Stimulated activated naive CD8-positive, alpha-beta T cell treated with anti-CD3 and anti-CD28 coated beads, Interleukin-15, Interleukin-2, amounts not matched to agents 100 ng/mL and 50 ng/mL, for 24 hours (primary cell): ENCODE measurements around the gene PRKCB.
"Not testable (repeated sequence)": the region's sequence is repeated elsewhere in the genome, so short reads cannot be mapped to it uniquely, and the experiment has no call there.

Experiments
- H3K27ac Mint-ChIP-seq: one replicate; pipeline ENCODE4 v1.8.0; 2021; ENCODE audit warnings: mild to moderate bottlenecking, mixed read lengths
- H3K27me3 Mint-ChIP-seq: one replicate; pipeline ENCODE4 v1.8.0; 2021; ENCODE audit warnings: mixed read lengths
- H3K36me3 Mint-ChIP-seq: one replicate; pipeline ENCODE4 v1.8.0; 2021; ENCODE audit warnings: low read depth, mixed read lengths
- H3K4me1 Mint-ChIP-seq: one replicate; pipeline ENCODE4 v1.8.0; 2021; ENCODE audit warnings: low read depth, mixed read lengths
- H3K4me3 Mint-ChIP-seq: one replicate; pipeline ENCODE4 v1.8.0; 2021; ENCODE audit warnings: mild to moderate bottlenecking, mixed read lengths
- H3K9me3 Mint-ChIP-seq: one replicate; pipeline ENCODE4 v1.8.0; 2021; ENCODE audit warnings: mixed read lengths

The PRKCB gene

GRCh38 chr16:24108090-24108489 lies 272.3 kb downstream of the PRKCB start:
- H3K27me3 Mint-ChIP-seq, H3K4me1 Mint-ChIP-seq, H3K27ac Mint-ChIP-seq, H3K4me3 Mint-ChIP-seq, H3K9me3 Mint-ChIP-seq: not testable (repeated sequence)
- peaks cover 40% of the 10 kb centered on the region for H3K36me3 Mint-ChIP-seq

DNA sequence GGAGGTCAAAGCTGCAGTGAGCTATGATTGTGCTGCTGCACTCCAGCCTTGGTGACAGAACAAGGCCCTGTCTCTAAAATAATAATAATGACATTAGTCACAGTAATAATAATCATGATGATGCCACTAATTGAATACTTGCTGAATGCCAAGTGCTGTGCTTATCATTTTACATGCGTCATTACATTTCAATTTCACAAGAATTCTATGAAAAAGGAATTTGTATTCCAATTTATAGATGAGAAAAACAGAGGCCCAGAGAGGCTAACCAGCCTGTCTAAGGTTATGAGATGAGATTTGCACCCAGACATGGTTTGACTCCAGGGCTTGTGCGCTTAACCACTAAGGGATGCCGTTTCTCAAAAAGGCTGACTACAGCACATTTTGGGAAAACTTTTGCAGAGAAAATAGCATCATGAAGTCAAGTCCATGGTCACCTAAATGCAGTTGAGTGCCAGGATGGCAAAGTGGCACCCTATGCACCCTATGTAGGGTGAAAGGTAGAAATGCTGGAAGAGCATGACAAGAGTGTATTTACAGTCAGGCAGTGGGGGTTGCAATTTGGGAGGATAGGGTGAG lies 276.0 kb downstream of the PRKCB start:
- no peak overlapping the region for H3K4me3 Mint-ChIP-seq
- no peaks in the 10 kb centered on the region for H3K4me1 Mint-ChIP-seq
- H3K36me3 Mint-ChIP-seq, result peaks cover 39% of the 10 kb centered on the region
- H3K9me3 Mint-ChIP-seq, result no peaks in the 10 kb centered on the region
- H3K27me3 Mint-ChIP-seq, result no peaks in the 10 kb centered on the region
- H3K27ac Mint-ChIP-seq, result no peak overlapping the region

GRCh38 chr16:24113115-24113745 lies 277.4 kb downstream of the PRKCB start:
- Mint-ChIP-seq H3K36me3 (peaks cover 30% of the 10 kb centered on the region), H3K4me1 (no peaks in the 10 kb centered on the region), H3K9me3 (no peaks in the 10 kb centered on the region), H3K4me3 (no peak overlapping the region), H3K27ac (no peak overlapping the region), H3K27me3 (no peaks in the 10 kb centered on the region)

- peaks cover 36% of the 10 kb centered on the region for H3K36me3 Mint-ChIP-seq
- no peak overlapping the region for H3K4me3 Mint-ChIP-seq
- no peak overlapping the region for H3K27ac Mint-ChIP-seq
Observed at GRCh38 chr16:24114876-24115275, 279.1 kb downstream of the PRKCB start.

GRCh38 chr16:24116046-24116776 lies 280.4 kb downstream of the PRKCB start:
- H3K4me3 Mint-ChIP-seq, result no peak overlapping the region
- peaks cover 40% of the 10 kb centered on the region for H3K36me3 Mint-ChIP-seq
- no peak overlapping the region for H3K27ac Mint-ChIP-seq
- H3K9me3 Mint-ChIP-seq, result no peaks in the 10 kb centered on the region
- H3K27me3 Mint-ChIP-seq, result no peaks in the 10 kb centered on the region
- H3K4me1 Mint-ChIP-seq, result no peaks in the 10 kb centered on the region

More at GRCh38 chr16:24114876-24115275, 279.1 kb downstream of the PRKCB start:
- H3K27me3 Mint-ChIP-seq, result no peaks in the 10 kb centered on the region
- no peaks in the 10 kb centered on the region for H3K4me1 Mint-ChIP-seq
- H3K9me3 Mint-ChIP-seq, result no peaks in the 10 kb centered on the region

- Mint-ChIP-seq H3K27me3 (no peaks in the 10 kb centered on the region), H3K4me3 (no peak overlapping the region), H3K36me3 (peaks cover 45% of the 10 kb centered on the region), H3K27ac (no peak overlapping the region), H3K9me3 (no peaks in the 10 kb centered on the region), H3K4me1 (no peaks in the 10 kb centered on the region)
Observed at GRCh38 chr16:24116989-24117388, 281.2 kb downstream of the PRKCB start.

GRCh38 chr16:24117680-24118079 lies 281.9 kb downstream of the PRKCB start:
- Mint-ChIP-seq H3K9me3 (no peaks in the 10 kb centered on the region), H3K27ac (no peak overlapping the region), H3K36me3 (peaks cover 46% of the 10 kb centered on the region), H3K27me3 (no peaks in the 10 kb centered on the region), H3K4me3 (no peak overlapping the region), H3K4me1 (no peaks in the 10 kb centered on the region)

- no peaks in the 10 kb centered on the region for H3K9me3 Mint-ChIP-seq
- no peaks in the 10 kb centered on the region for H3K27me3 Mint-ChIP-seq
- no peak overlapping the region for H3K4me3 Mint-ChIP-seq
- H3K36me3 Mint-ChIP-seq, result peaks cover 44% of the 10 kb centered on the region
- H3K4me1 Mint-ChIP-seq, result no peaks in the 10 kb centered on the region
- no peak overlapping the region for H3K27ac Mint-ChIP-seq
Observed at GRCh38 chr16:24118126-24118821, 282.5 kb downstream of the PRKCB start.

GRCh38 chr16:24119807-24120206 lies 284.0 kb downstream of the PRKCB start:
- H3K4me1 Mint-ChIP-seq, result no peaks in the 10 kb centered on the region
- peaks cover 45% of the 10 kb centered on the region for H3K36me3 Mint-ChIP-seq
- H3K9me3 Mint-ChIP-seq, result no peaks in the 10 kb centered on the region
- H3K27me3 Mint-ChIP-seq, result no peaks in the 10 kb centered on the region
- H3K27ac Mint-ChIP-seq, result no peak overlapping the region
- H3K4me3 Mint-ChIP-seq, result no peak overlapping the region

DNA sequence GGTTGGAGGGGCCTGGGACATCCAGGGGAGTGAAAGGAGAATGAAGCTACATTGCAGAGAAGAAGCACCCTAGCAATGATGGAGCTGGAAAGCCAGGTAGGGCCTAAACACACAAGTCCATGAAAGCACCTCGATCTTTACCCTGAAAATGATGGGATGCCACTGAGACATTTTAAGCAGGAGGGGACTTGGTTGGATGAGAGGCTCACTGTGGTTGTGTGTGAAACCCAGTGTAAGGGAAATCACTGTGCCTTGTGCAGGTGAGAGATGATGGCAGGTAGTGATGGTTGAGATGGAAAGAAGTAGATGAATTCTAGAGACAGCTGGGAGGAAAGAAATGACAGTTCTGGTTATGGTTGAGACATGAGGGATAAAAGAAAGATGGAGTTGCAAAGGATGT lies 287.5 kb downstream of the PRKCB start:
- Mint-ChIP-seq H3K9me3 (no peaks in the 10 kb centered on the region), H3K27ac (no peak overlapping the region), H3K4me3 (no peak overlapping the region), H3K4me1 (no peaks in the 10 kb centered on the region), H3K27me3 (no peaks in the 10 kb centered on the region), H3K36me3 (peaks cover 66% of the 10 kb centered on the region)

DNA sequence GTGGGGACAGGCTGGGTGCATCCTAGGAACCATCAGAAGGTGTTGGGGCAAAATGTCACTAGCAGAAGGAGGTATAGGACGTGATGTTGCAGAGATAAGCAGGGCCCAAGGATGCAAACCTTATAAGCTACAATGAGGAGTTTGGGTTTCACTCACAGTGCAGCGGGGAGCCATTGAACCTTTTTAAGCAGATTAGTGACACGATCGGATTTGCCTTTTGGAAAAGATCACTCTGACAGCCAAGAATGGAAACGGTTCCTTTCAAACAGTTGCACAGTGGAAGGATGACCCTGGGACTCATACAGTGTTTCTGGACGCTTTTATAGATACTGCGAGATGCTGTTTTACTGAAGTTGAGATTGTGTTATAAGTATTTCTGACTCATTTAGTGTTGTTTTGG lies 288.5 kb downstream of the PRKCB start:
- Mint-ChIP-seq H3K4me1 (no peaks in the 10 kb centered on the region), H3K27me3 (no peaks in the 10 kb centered on the region), H3K36me3 (peaks cover 67% of the 10 kb centered on the region), H3K9me3 (no peaks in the 10 kb centered on the region), H3K4me3 (no peak overlapping the region), H3K27ac (no peak overlapping the region)

DNA sequence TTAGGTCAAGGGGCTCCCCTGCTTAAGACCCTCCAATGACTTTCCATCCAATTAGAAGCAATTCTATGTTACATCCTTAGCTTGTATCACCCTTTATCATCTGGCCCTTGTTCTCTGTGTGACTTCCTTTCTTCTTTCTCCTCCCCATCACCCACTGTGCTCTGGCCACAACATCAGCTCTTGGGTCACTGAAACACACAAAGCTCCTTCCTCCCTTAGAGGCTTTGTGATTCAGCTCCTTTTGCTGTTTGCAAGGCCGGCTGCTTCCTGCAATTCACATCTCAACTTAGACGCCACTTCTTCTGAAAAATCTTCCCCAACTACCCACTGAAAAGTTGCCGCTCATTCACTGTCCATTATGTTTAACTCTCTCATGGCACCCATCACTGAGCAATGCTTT lies 289.4 kb downstream of the PRKCB start:
- H3K27ac Mint-ChIP-seq, result no peak overlapping the region
- no peaks in the 10 kb centered on the region for H3K4me1 Mint-ChIP-seq
- no peaks in the 10 kb centered on the region for H3K9me3 Mint-ChIP-seq
- H3K27me3 Mint-ChIP-seq, result no peaks in the 10 kb centered on the region
- no peak overlapping the region for H3K4me3 Mint-ChIP-seq
- H3K36me3 Mint-ChIP-seq, result peaks cover 64% of the 10 kb centered on the region

- no peak overlapping the region for H3K27ac Mint-ChIP-seq
- H3K27me3 Mint-ChIP-seq, result no peaks in the 10 kb centered on the region
- no peak overlapping the region for H3K4me3 Mint-ChIP-seq
- H3K9me3 Mint-ChIP-seq, result no peaks in the 10 kb centered on the region
- H3K4me1 Mint-ChIP-seq, result peaks cover 12% of the 10 kb centered on the region
- H3K36me3 Mint-ChIP-seq, result peaks cover 58% of the 10 kb centered on the region
Observed at GRCh38 chr16:24129412-24129918, 293.7 kb downstream of the PRKCB start.

- no peak overlapping the region for H3K4me3 Mint-ChIP-seq
- no peaks in the 10 kb centered on the region for H3K9me3 Mint-ChIP-seq
- H3K27me3 Mint-ChIP-seq, result no peaks in the 10 kb centered on the region
- no peak overlapping the region for H3K27ac Mint-ChIP-seq
- H3K36me3 Mint-ChIP-seq, result peaks cover 47% of the 10 kb centered on the region
- peaks cover 12% of the 10 kb centered on the region for H3K4me1 Mint-ChIP-seq
Observed at GRCh38 chr16:24130494-24131085, 294.8 kb downstream of the PRKCB start.

GRCh38 chr16:24131294-24131693 lies 295.5 kb downstream of the PRKCB start:
- no peaks in the 10 kb centered on the region for H3K27me3 Mint-ChIP-seq
- no peak overlapping the region for H3K4me3 Mint-ChIP-seq
- peak overlapping the region; percentile 43 for H3K27ac Mint-ChIP-seq
- peaks cover 12% of the 10 kb centered on the region for H3K4me1 Mint-ChIP-seq
- peaks cover 44% of the 10 kb centered on the region for H3K36me3 Mint-ChIP-seq
- no peaks in the 10 kb centered on the region for H3K9me3 Mint-ChIP-seq
